ENCODE results near the gene UBTD1. TPM values are rescaled to one million over a fixed set of nuclear protein-coding genes. Genes with fewer than 3 reads are reported as not detected.

UBTD1 gene
- total RNA-seq, 2 donors from 2014 or later = 19.1 to 19.3 TPM

DNA sequence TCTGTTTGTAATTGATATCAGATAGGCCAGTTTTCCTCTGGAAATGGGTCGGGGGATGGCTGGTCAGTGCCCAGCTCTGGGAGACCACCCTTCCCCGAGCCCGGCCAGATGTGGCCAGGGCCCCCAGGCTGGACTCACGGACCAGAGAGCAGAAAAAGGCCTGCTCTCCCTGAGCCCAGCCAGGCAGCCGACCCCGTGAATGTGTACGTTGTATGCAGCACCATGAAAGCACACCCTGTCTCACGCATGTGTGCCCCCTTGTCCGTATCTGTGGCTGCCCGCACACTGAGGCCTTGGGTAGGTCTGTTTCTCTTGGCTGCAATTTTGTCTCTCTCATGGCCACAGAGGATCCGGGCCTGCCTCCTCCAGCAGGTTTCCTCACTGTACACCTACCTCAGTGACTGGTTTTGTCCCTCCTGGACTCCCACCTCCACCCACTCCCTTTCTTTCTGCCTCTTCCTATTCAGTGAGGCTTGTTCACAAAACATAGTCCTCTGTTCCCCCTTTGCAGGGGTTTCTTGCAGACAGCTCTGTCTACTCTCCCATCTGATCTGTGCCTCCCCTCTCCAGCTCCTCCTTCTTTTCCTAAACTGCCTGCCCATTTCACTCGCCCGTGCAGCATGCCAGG, 50.2 kb downstream of the UBTD1 start:
- Histone ChIP-seq H3K9ac (ENCODE audit: extremely low read depth, low read length, poor library complexity, severe bottlenecking) (no peak overlapping the region), H3K4me3 (ENCODE audit: low read length) (no peak overlapping the region), H3K27ac (ENCODE audit: low read depth, low read length) (peak overlapping the region; percentile 66), H3K9me3 (ENCODE audit: control insufficient read depth, low read length) (no peaks in the 10 kb centered on the region), H3K27me3 (ENCODE audit: control insufficient read depth, insufficient read depth, low read length, poor library complexity, severe bottlenecking) (no peaks in the 10 kb centered on the region), H3K4me1 (ENCODE audit: control insufficient read depth, insufficient read depth, low read length) (peaks cover 5% of the 10 kb centered on the region), H3K36me3 (ENCODE audit: control insufficient read depth, insufficient read depth, low read length) (no peaks in the 10 kb centered on the region)
- no peak for DNase-seq
- Mint-ChIP-seq H3K36me3 (ENCODE audit: low read depth) (no peaks in the 10 kb centered on the region), H3K9me3 (no peaks in the 10 kb centered on the region), H3K4me3 (no peak overlapping the region), H3K4me1 (peaks cover 20% of the 10 kb centered on the region), H3K27me3 (ENCODE audit: insufficient read depth) (no peaks in the 10 kb centered on the region), H3K27ac (no peak overlapping the region)
- TF ChIP-seq, protein P1, sequence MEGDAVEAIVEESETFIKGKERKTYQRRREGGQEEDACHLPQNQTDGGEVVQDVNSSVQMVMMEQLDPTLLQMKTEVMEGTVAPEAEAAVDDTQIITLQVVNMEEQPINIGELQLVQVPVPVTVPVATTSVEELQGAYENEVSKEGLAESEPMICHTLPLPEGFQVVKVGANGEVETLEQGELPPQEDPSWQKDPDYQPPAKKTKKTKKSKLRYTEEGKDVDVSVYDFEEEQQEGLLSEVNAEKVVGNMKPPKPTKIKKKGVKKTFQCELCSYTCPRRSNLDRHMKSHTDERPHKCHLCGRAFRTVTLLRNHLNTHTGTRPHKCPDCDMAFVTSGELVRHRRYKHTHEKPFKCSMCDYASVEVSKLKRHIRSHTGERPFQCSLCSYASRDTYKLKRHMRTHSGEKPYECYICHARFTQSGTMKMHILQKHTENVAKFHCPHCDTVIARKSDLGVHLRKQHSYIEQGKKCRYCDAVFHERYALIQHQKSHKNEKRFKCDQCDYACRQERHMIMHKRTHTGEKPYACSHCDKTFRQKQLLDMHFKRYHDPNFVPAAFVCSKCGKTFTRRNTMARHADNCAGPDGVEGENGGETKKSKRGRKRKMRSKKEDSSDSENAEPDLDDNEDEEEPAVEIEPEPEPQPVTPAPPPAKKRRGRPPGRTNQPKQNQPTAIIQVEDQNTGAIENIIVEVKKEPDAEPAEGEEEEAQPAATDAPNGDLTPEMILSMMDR (conservative IDR thresholded peaks at IDR 0.05) = no peak
- 91% methylated on average over 12 to 13 of the region's 13 CpGs for WGBS, 2 experiments (ENCODE audit: insufficient coverage in 1 of 2, insufficient read length in 1 of 2)

DNA sequence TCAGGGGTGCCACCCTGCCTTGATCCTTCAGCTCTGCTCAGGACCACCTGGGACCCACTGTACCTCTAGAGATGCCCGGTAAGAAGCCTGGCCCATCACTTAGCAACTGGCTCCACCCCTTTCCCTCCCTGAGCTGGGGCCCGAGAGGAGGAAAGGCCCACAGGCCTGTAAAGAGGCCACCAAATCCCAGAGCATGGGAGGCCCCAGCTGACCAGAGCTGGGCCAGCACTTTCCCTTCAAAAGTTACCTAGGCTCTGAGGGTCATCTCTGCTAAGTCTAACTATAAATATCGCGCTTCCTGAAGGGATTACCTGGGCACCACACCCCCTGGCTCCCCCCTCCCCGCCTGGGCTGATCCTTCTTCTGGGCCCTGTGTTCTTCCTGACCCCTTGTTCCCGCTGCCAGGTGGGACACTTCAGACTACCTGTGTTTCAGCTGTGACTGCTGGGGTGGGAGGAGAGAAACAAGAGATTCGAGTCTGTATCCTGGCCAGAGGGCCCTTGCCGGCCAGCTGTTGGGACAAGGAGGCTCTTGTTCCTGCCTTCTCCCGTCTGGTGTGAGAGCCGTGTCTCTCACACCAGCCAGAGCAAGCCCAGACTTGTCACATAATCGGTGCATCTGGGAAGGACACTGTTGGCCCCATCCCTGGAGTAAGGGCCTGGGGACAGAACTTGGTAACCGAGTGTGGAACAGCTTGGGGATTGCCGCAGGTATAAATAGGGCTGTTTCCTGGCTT, 51.0 kb downstream of the UBTD1 start:
- TF ChIP-seq, protein P1 (conservative IDR thresholded peaks at IDR 0.05) = no peak
- H3K9me3 Mint-ChIP-seq = peaks cover 2% of the 10 kb centered on the region
- peak overlapping the region; percentile 77 for H3K27ac Mint-ChIP-seq
- H3K27me3 Mint-ChIP-seq (ENCODE audit: insufficient read depth) = no peaks in the 10 kb centered on the region
- DNase-seq = peak; percentile 79
- Histone ChIP-seq H3K9me3 (ENCODE audit: control insufficient read depth, low read length) (peaks cover 4% of the 10 kb centered on the region), H3K27me3 (ENCODE audit: control insufficient read depth, insufficient read depth, low read length, poor library complexity, severe bottlenecking) (no peaks in the 10 kb centered on the region), H3K27ac (ENCODE audit: low read depth, low read length) (peak overlapping the region; percentile 87), H3K9ac (ENCODE audit: extremely low read depth, low read length, poor library complexity, severe bottlenecking) (no peak overlapping the region), H3K4me1 (ENCODE audit: control insufficient read depth, insufficient read depth, low read length) (peaks cover 5% of the 10 kb centered on the region), H3K36me3 (ENCODE audit: control insufficient read depth, insufficient read depth, low read length) (no peaks in the 10 kb centered on the region), H3K4me3 (ENCODE audit: low read length) (no peak overlapping the region)
- H3K4me3 Mint-ChIP-seq = no peak overlapping the region
- H3K36me3 Mint-ChIP-seq (ENCODE audit: low read depth) = peaks cover 1% of the 10 kb centered on the region
- 70 to 72% methylated on average over 5 to 13 of the region's 13 CpGs for WGBS, 2 experiments (ENCODE audit: insufficient coverage in 1 of 2, insufficient read length in 1 of 2)
- H3K4me1 Mint-ChIP-seq = peaks cover 20% of the 10 kb centered on the region

DNA sequence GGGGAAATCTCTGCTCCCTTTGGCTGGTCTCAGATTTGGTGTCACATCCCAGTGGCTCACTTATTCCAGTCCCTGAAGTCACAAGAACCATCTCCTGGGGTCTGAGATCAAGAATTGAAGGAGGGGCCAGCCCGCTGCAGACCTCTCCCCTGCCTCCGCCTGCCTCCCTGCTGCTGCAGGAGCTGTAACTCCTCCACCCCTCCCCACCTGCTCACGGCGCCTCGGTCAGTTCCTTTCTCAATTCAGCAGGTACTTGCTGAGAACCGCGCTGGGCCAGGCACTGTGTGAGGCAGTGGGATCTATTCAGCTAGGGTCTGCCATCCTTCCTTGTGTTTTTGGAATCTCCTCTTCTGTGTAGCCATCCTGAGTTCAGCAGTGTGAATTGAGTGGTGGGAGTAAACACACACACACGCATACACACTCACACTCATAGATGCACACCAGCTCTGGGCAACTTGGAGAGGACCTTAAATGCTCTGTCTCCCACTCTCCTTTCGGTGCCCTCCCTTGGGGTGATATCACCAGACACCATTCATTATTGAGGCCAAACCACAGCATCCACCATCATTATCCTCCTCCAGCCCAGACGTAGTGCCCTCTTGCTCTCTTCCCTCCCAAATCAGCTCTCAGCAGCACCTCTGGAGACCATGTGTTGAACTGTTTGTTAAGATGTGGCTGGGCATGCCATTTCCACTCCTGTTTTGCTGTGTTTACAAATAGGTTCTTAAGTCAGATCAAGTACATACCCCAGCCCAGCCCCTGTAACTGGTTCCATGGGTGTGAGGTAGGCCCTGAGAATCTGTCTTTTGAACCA, 51.8 kb downstream of the UBTD1 start:
- no peaks in the 10 kb centered on the region for H3K27me3 Mint-ChIP-seq (ENCODE audit: insufficient read depth)
- TF ChIP-seq, protein P1 (conservative IDR thresholded peaks at IDR 0.05) = peak; percentile 19
- Histone ChIP-seq H3K27ac (ENCODE audit: low read depth, low read length) (peak overlapping the region; percentile 87), H3K36me3 (ENCODE audit: control insufficient read depth, insufficient read depth, low read length) (no peaks in the 10 kb centered on the region), H3K9me3 (ENCODE audit: control insufficient read depth, low read length) (peaks cover 11% of the 10 kb centered on the region), H3K4me1 (ENCODE audit: control insufficient read depth, insufficient read depth, low read length) (peaks cover 5% of the 10 kb centered on the region), H3K4me3 (ENCODE audit: low read length) (no peak overlapping the region), H3K9ac (ENCODE audit: extremely low read depth, low read length, poor library complexity, severe bottlenecking) (no peak overlapping the region), H3K27me3 (ENCODE audit: control insufficient read depth, insufficient read depth, low read length, poor library complexity, severe bottlenecking) (no peaks in the 10 kb centered on the region)
- 40 to 61% methylated on average over 8 to 10 of the region's 10 CpGs for WGBS, 2 experiments (ENCODE audit: insufficient coverage in 1 of 2, insufficient read length in 1 of 2)
- peaks cover 8% of the 10 kb centered on the region for H3K9me3 Mint-ChIP-seq
- peaks cover 3% of the 10 kb centered on the region for H3K36me3 Mint-ChIP-seq (ENCODE audit: low read depth)
- peak overlapping the region; percentile 50 for H3K27ac Mint-ChIP-seq
- DNase-seq = peak; percentile 83
- peaks cover 20% of the 10 kb centered on the region for H3K4me1 Mint-ChIP-seq
- no peak overlapping the region for H3K4me3 Mint-ChIP-seq
